CD8-positive, alpha-beta memory T cell (primary cell): ENCODE measurements around the gene DLX5. TPM values are rescaled to one million over a fixed set of nuclear protein-coding genes. Genes with fewer than 3 reads are reported as not detected.

ENCODE experiments used
- CTCF ChIA-PET: fragments of 350-600 bp; sonication (Branson Sonifier 250); formaldehyde crosslinking; loops from one replicate; lab custom pipeline; 2021; ENCODE audit warnings: antibody characterized with exemption; lab: Charles Lee
- POLR2A ChIA-PET: fragments of 350-600 bp; sonication (Branson Sonifier 250); formaldehyde crosslinking; loops from one replicate; lab custom pipeline; 2021; ENCODE audit warnings: antibody characterized with exemption; lab: Charles Lee
- DNase-seq, 5 donors: peaks; one replicate each; pipeline versions ENCODE4 v3.0.0 to v3.0.0-alpha.2; 2020 to 2022; ENCODE audit warnings: mixed read lengths in 1 of 5
- H3K27ac ChIP-seq: one replicate; pipeline ENCODE4 v1.7.0; 2013; ENCODE audit warnings: low read depth, mild to moderate bottlenecking, low read length, moderate library complexity
- H3K27me3 ChIP-seq: 2 replicates; pipeline ENCODE4 v1.7.0; 2013; ENCODE audit warnings: low read length, mild to moderate bottlenecking; ENCODE audit not compliant: insufficient read depth, poor library complexity, severe bottlenecking
- H3K36me3 ChIP-seq: 2 replicates; pipeline ENCODE4 v1.7.0; 2013; ENCODE audit warnings: mild to moderate bottlenecking, low read length, moderate library complexity; ENCODE audit not compliant: insufficient read depth
- H3K4me1 ChIP-seq: 2 replicates; pipeline ENCODE4 v1.7.0; 2013; ENCODE audit warnings: mild to moderate bottlenecking, low read length, moderate library complexity; ENCODE audit not compliant: insufficient read depth
- H3K4me3 ChIP-seq: 2 replicates; pipeline ENCODE4 v1.7.0; 2013; ENCODE audit warnings: mild to moderate bottlenecking, low read length
- H3K9me3 ChIP-seq: 2 replicates; pipeline ENCODE4 v1.7.0; 2013; ENCODE audit warnings: mild to moderate bottlenecking, low read length
- H3K27ac Mint-ChIP-seq, 8 donors: one replicate each; pipeline ENCODE4 v1.8.0; 2020 to 2021; ENCODE audit warnings: mixed read lengths in 8 of 8, mild to moderate bottlenecking in 6 of 8, inconsistent platforms in 3 of 8, moderate library complexity in 3 of 8
- H3K27me3 Mint-ChIP-seq, 2 donors: one replicate each; pipeline ENCODE4 v1.8.0; 2020 to 2021; ENCODE audit warnings: mixed read lengths in 2 of 2, mild to moderate bottlenecking in 1 of 2, moderate library complexity in 1 of 2
- H3K36me3 Mint-ChIP-seq, 3 donors: one replicate each; pipeline ENCODE4 v1.8.0; 2020 to 2021; ENCODE audit warnings: mixed read lengths in 3 of 3, inconsistent platforms in 1 of 3, mild to moderate bottlenecking in 1 of 3
- H3K4me1 Mint-ChIP-seq, 3 donors: one replicate each; pipeline ENCODE4 v1.8.0; 2020 to 2021; ENCODE audit warnings: mixed read lengths in 3 of 3, inconsistent platforms in 1 of 3, mild to moderate bottlenecking in 1 of 3
- H3K4me3 Mint-ChIP-seq, 7 donors: one replicate each; pipeline ENCODE4 v1.8.0; 2020 to 2021; ENCODE audit warnings: mixed read lengths in 7 of 7, mild to moderate bottlenecking in 6 of 7, moderate library complexity in 4 of 7, inconsistent platforms in 2 of 7
- H3K9me3 Mint-ChIP-seq, 5 donors: one replicate each; pipeline ENCODE4 v1.8.0; 2020 to 2022; ENCODE audit warnings: mixed read lengths in 5 of 5, mild to moderate bottlenecking in 3 of 5, moderate library complexity in 2 of 5, inconsistent platforms in 1 of 5
- polyA plus RNA-seq: library from polyadenylated mRNA; unstranded; fragments of 300-500 nt; fragmentation: Illumina TruSeq; gene quantifications from one replicate; pipeline ENCODE4 v1.2.3, GENCODE V29; 2021
- total RNA-seq, 2 experiments: library from RNA; stranded (reverse); gene quantifications; one replicate each; pipeline ENCODE4 v1.2.3, GENCODE V29; 2021

DLX5 gene
- total and polyA plus RNA-seq, 3 experiments from 2014 or later, result not detected

DNA sequence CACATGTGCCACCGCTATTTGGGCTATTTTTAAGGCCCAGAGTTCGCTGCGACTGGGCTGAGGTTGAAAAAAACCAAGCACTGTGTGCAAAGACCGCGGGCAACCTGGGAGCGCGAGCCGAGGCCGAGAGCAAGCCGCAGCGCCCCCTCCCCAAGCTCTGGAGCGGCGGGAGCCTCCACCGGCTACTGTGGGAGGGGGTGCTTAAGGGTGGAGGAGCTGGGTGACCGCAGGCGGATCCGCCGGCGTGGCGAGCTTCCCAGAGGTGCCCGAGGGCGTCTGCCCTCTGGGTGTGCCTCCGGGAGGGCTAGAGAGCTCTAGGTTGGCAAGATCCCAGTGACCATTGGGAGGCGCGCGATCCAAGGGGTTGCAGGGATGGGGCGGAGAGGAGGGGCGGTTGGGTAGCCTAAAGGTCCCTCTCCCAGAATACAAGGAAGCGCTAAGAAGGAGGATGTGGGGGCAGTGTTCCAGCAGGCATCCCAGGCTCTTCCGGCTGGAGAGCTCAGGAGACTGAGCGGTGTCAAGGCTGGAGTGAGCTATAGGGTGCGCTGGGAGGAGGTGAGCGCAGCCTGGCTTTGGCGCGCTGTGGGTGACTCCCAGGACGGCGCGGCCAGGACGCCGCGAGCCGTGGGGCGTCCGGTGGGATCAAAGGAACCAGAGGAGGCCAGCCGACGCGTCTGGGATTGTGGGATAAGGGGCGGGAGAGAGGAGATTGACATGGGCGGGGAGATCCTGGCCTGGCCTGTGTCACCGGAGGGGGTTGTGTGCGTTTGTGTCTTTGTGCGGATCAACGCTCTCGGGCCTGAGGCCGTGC is 8.0 kb downstream of the DLX5 start:
- H3K27ac Mint-ChIP-seq, result peak overlapping the region in 1 of 8 donors; percentile 41
- H3K4me3 Mint-ChIP-seq, result no peak overlapping the region
- H3K27ac ChIP-seq, result no peak overlapping the region

DNA sequence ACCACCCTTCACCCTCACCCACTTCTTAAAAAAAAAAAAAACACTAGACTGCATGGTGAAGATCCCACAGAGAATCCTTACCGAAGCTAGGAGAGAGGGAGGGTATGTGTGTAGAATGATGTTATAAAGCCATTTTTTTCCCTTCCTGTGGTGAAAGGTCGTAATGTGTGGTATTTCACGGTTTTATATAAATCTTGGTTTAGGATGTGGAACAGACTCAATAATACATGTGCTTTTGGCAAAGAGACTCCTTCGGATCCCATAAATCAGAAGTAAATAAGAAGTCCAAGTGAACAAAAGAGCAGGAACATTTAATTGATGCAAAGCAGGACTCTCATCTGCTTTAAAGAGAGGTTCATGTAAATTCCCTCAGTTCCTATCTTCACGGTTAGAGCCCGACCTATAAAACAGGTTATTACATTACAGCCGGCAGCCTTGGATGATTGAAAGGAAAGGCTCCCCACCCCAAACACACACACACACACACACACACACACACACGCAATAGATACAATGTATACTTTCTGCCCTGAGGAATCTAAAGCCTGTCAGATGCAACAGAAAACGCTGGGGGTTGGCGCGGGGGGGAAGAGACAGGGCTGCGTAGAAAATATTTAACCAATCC is 8.8 kb downstream of the DLX5 start:
- Mint-ChIP-seq H3K27ac (no peak overlapping the region), H3K4me1 (peaks cover 5 to 16% (median 8%) of the 10 kb centered on the region in 3 donors), H3K9me3 (peaks cover 0 to 18% (median 11%) of the 10 kb centered on the region in 5 donors), H3K36me3 (peaks cover 0 to 2% (median 0%) of the 10 kb centered on the region in 3 donors), H3K4me3 (peak overlapping the region in 1 of 7 donors; percentile 23), H3K27me3 (peaks cover 84 to 100% of the 10 kb centered on the region in 2 donors)
- H3K27me3 ChIP-seq, result peaks cover 69% of the 10 kb centered on the region
- H3K9me3 ChIP-seq, result no peaks in the 10 kb centered on the region
- CTCF ChIA-PET, result no interaction called here
- no peak overlapping the region for H3K27ac ChIP-seq
- H3K4me1 ChIP-seq, result no peaks in the 10 kb centered on the region
- no peak overlapping the region for H3K4me3 ChIP-seq
- H3K36me3 ChIP-seq, result no peaks in the 10 kb centered on the region
- no peak for DNase-seq
- POLR2A ChIA-PET, result no interaction called here

More for the DNA sequence above, 8.0 kb downstream of the DLX5 start:
- H3K4me3 ChIP-seq, result no peak overlapping the region
- no peaks in the 10 kb centered on the region for H3K4me1 ChIP-seq
- Mint-ChIP-seq H3K36me3 (peaks cover 0 to 2% (median 0%) of the 10 kb centered on the region in 3 donors), H3K4me1 (peaks cover 6 to 19% (median 8%) of the 10 kb centered on the region in 3 donors), H3K27me3 (peaks cover 81 to 96% of the 10 kb centered on the region in 2 donors), H3K9me3 (peaks cover 0 to 13% (median 7%) of the 10 kb centered on the region in 5 donors)
- H3K36me3 ChIP-seq, result no peaks in the 10 kb centered on the region
- DNase-seq, result no peak
- peaks cover 66% of the 10 kb centered on the region for H3K27me3 ChIP-seq
- POLR2A ChIA-PET, result no interaction called here
- CTCF ChIA-PET, result no interaction called here
- no peaks in the 10 kb centered on the region for H3K9me3 ChIP-seq

DNA sequence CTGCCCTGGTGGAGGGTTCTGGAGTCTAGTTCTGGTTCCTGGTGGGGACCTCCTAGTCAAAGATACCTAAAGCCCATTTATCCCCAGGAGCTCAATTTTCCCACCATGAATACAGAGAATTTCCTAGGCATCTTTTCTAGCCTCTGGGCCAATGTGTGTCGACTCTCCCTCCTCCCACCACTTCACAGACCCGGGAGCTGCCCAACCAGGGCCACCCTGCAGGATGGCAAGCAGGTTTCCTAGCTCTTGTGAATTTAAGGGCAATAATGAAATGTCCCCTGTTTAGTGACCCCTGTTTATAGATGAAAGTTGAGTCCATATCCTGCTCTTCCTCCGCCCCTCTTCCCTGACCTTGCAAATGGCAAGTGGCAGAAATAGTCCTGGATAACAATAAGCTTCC is 9.4 kb downstream of the DLX5 start:
- Mint-ChIP-seq H3K9me3 (peaks cover 0 to 19% (median 10%) of the 10 kb centered on the region in 5 donors), H3K27me3 (peaks cover 80 to 99% of the 10 kb centered on the region in 2 donors), H3K36me3 (peaks cover 0 to 2% (median 0%) of the 10 kb centered on the region in 3 donors), H3K4me1 (peaks cover under 1 to 11% (median 4%) of the 10 kb centered on the region in 3 donors), H3K27ac (no peak overlapping the region), H3K4me3 (no peak overlapping the region)
- CTCF ChIA-PET, result no interaction called here
- DNase-seq, result no peak
- Histone ChIP-seq H3K9me3 (no peaks in the 10 kb centered on the region), H3K27me3 (peaks cover 67% of the 10 kb centered on the region), H3K4me3 (no peak overlapping the region), H3K36me3 (no peaks in the 10 kb centered on the region), H3K4me1 (no peaks in the 10 kb centered on the region), H3K27ac (no peak overlapping the region)
- POLR2A ChIA-PET, result no interaction called here

DNA sequence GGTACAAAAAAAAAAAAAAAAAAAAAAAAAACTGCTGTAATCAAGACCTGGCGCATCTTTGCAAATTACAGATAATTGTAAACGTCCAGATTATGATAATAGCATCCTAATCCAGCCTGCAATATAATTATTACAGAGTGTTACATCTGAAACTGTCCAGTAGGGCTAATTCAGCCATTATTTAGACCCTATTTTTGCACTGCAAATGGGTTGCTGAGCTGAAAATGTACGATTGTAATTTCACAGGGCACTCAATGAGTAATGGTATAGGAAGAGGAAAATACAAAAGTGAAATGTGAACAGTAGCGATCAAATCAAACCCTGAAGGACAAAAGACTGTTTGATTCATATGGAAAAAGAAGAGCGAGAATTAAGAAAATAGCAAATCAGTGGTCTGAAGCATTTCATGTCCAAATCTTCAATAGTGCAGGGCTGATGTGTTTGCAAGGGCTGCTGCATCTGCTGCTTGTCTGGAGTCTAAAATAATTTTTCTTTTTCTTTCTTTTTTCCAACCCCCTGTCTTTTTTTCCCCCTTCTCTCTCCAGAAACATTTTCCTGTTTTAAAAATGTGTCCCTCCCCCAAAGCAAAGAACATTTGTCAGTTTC is 10.4 kb downstream of the DLX5 start:
- Mint-ChIP-seq H3K4me3 (no peak overlapping the region), H3K36me3 (peaks cover 0 to 2% (median 0%) of the 10 kb centered on the region in 3 donors), H3K4me1 (peaks cover 0 to 11% (median 4%) of the 10 kb centered on the region in 3 donors), H3K27me3 (peaks cover 78 to 99% of the 10 kb centered on the region in 2 donors), H3K27ac (peak overlapping the region in 2 of 8 donors; percentile 8 to 26), H3K9me3 (peaks cover 0 to 22% (median 10%) of the 10 kb centered on the region in 5 donors)
- Histone ChIP-seq H3K4me1 (no peaks in the 10 kb centered on the region), H3K27me3 (peaks cover 72% of the 10 kb centered on the region), H3K9me3 (no peaks in the 10 kb centered on the region), H3K27ac (no peak overlapping the region), H3K4me3 (no peak overlapping the region), H3K36me3 (no peaks in the 10 kb centered on the region)
- no peak for DNase-seq
- ChIA-PET POLR2A (no interaction called here), CTCF (no interaction called here)

DNA sequence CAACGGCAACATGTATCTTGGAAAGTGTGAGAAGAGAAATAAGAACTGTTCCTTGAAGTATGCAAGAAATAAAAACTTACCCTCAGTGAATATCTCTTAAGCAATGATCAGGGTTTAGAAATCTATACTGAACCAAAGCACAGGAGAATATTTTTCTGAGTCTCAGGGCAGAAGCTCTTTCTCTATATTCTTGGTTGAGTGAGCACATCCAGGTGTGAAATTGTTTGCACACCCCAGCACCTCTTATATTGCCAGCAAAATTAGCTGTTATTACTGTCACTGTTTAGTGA is 10.8 kb downstream of the DLX5 start:
- Mint-ChIP-seq H3K27me3 (peaks cover 78 to 98% of the 10 kb centered on the region in 2 donors), H3K4me1 (peaks cover 0 to 11% (median 4%) of the 10 kb centered on the region in 3 donors), H3K27ac (no peak overlapping the region), H3K4me3 (no peak overlapping the region), H3K9me3 (peaks cover 0 to 22% (median 10%) of the 10 kb centered on the region in 5 donors), H3K36me3 (peaks cover 0 to 2% (median 0%) of the 10 kb centered on the region in 3 donors)
- CTCF ChIA-PET, result no interaction called here
- Histone ChIP-seq H3K4me3 (no peak overlapping the region), H3K9me3 (no peaks in the 10 kb centered on the region), H3K4me1 (no peaks in the 10 kb centered on the region), H3K36me3 (no peaks in the 10 kb centered on the region), H3K27me3 (peaks cover 70% of the 10 kb centered on the region), H3K27ac (no peak overlapping the region)
- no peak for DNase-seq
- POLR2A ChIA-PET, result no interaction called here

DNA sequence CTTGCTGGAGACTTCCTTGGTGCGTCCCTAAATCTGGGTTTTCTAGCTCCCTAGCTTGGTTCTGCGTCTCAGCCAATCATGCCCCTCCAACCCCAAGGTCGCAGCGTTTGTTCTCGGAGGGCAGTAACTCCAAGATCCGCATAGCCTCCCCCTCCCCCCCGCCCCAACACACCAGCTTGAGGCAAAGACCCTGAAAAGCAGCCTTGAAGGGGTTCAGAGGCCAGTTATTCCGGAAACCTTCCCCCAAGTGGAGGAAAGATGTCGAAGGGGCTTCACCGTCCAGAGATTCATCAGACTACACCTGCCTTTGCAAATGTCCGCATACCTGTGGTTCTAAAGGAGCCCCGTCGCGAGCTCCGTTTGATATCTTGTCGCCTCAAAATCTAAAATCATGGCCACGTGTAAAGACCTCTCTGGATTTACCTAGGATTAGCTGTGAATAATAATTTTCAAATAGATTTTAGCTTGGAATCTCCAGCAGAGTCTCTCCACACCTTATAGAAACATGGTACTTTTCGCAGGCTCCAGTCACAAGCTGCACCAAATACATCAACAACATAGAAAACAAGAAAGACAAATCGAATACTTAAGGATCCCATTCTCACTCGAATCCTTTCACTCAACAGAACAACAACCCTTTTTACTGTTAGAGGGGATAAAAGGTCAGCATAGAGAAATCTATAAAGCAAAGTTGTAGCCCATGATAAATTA is 11.3 kb downstream of the DLX5 start:
- Histone ChIP-seq H3K27me3 (peaks cover 72% of the 10 kb centered on the region), H3K27ac (no peak overlapping the region), H3K9me3 (no peaks in the 10 kb centered on the region), H3K4me3 (no peak overlapping the region), H3K4me1 (no peaks in the 10 kb centered on the region), H3K36me3 (no peaks in the 10 kb centered on the region)
- Mint-ChIP-seq H3K27me3 (peaks cover 76 to 97% of the 10 kb centered on the region in 2 donors), H3K36me3 (peaks cover 0 to 2% (median 0%) of the 10 kb centered on the region in 3 donors), H3K4me1 (peaks cover 0 to 11% (median 4%) of the 10 kb centered on the region in 3 donors), H3K4me3 (peak overlapping the region in 1 of 7 donors; percentile 3), H3K27ac (peak overlapping the region in 1 of 8 donors; percentile 9), H3K9me3 (peaks cover 0 to 22% (median 10%) of the 10 kb centered on the region in 5 donors)
- CTCF ChIA-PET, result no interaction called here
- POLR2A ChIA-PET, result no interaction called here
- DNase-seq, result no peak

DNA sequence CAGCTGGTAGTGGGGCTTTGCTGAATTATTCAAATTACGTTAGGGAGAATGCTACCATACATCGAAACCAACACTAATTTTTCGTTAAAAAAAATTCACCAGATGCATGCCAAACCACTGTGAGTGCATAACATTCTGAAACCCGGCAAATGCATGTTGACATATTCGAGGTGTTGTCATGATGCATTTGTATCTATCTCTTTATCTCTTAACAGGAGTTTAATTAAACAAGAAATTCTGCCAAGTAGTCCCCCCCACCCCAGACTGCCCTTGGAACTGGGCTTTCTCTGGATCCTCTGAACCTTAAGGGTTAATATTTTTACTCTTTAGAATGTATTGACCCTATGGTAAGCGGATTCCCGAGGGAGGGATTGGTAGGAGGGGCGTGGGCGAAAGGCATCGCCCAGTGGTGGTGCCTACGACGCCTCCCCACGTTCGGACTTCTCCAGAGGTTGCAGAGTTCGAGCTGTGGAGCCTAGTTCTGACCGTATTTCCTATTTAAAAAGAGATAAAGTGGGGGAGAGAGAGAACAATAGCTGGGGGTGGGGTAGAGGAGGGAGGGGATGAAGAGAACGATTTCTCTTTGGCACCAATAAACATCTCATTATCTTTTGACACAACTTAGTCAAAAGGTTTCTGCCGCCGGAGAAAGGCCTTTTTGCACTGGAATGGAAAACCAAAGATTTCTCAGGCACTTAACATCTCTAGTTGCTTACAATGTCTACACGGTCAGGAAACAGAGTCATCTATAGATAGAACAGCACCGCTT is 12.1 kb downstream of the DLX5 start:
- POLR2A ChIA-PET, result no interaction called here

More for the DNA sequence above, 12.1 kb downstream of the DLX5 start:
- H3K27me3 Mint-ChIP-seq, result peaks cover 79 to 97% of the 10 kb centered on the region in 2 donors
- Histone ChIP-seq H3K4me1 (no peaks in the 10 kb centered on the region), H3K9me3 (no peaks in the 10 kb centered on the region), H3K27ac (no peak overlapping the region), H3K27me3 (peaks cover 72% of the 10 kb centered on the region), H3K36me3 (no peaks in the 10 kb centered on the region), H3K4me3 (no peak overlapping the region)
- H3K4me3 Mint-ChIP-seq, result no peak overlapping the region
- H3K4me1 Mint-ChIP-seq, result peaks cover 0 to 9% (median 2%) of the 10 kb centered on the region in 3 donors
- CTCF ChIA-PET, result no interaction called here
- peaks cover 0 to 2% (median 0%) of the 10 kb centered on the region in 3 donors for H3K36me3 Mint-ChIP-seq
- peak overlapping the region in 1 of 8 donors; percentile 9 for H3K27ac Mint-ChIP-seq
- no peak for DNase-seq
- H3K9me3 Mint-ChIP-seq, result peaks cover 0 to 22% (median 10%) of the 10 kb centered on the region in 5 donors
